ENCODE data around the gene PRSS53.

DNA sequence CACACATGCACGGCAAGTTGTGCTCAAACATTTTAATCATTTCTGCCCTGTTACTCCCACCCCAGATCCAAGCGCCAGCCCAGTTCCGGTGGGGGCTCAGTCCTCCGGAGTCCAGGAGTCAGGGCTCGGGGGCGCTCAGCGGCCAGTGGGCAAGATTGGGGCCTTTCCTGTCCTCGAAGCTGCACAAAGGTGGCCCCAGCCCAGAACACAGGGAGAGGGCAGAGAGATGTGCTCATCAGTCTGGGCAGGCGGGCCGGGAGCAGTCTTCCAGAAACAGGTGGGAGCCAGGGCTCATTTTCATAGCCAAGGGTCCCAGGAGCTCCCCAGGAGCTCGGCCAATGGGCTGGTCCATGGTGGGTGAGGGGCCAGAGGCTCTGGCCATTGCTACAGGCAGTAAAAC lies 42.7 kb upstream of the PRSS53 start:
- TF ChIP-seq, protein P1, sequence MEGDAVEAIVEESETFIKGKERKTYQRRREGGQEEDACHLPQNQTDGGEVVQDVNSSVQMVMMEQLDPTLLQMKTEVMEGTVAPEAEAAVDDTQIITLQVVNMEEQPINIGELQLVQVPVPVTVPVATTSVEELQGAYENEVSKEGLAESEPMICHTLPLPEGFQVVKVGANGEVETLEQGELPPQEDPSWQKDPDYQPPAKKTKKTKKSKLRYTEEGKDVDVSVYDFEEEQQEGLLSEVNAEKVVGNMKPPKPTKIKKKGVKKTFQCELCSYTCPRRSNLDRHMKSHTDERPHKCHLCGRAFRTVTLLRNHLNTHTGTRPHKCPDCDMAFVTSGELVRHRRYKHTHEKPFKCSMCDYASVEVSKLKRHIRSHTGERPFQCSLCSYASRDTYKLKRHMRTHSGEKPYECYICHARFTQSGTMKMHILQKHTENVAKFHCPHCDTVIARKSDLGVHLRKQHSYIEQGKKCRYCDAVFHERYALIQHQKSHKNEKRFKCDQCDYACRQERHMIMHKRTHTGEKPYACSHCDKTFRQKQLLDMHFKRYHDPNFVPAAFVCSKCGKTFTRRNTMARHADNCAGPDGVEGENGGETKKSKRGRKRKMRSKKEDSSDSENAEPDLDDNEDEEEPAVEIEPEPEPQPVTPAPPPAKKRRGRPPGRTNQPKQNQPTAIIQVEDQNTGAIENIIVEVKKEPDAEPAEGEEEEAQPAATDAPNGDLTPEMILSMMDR (IDR thresholded peaks at IDR 0.05; ENCODE audit: low read depth, low read length) = no peak
- TF ChIP-seq EZH2phosphoT487 (IDR thresholded peaks at IDR 0.05; ENCODE audit: low read depth) = no peak
